HG03558 (cell line): ENCODE results near the gene GBE1.
"Not testable (repeated sequence)": the region's sequence is repeated elsewhere in the genome, so short reads cannot be mapped to it uniquely, and the experiment has no call there.

Source experiments
- ATAC-seq: cut with Tn5 transposase; IDR thresholded peaks from one replicate; pipeline ENCODE4 v1.9.1; 2021; ENCODE audit warnings: moderate number of reproducible peaks; ENCODE audit not compliant: unreplicated experiment; ENCODE audit errors: extremely low read depth

GBE1 gene

DNA sequence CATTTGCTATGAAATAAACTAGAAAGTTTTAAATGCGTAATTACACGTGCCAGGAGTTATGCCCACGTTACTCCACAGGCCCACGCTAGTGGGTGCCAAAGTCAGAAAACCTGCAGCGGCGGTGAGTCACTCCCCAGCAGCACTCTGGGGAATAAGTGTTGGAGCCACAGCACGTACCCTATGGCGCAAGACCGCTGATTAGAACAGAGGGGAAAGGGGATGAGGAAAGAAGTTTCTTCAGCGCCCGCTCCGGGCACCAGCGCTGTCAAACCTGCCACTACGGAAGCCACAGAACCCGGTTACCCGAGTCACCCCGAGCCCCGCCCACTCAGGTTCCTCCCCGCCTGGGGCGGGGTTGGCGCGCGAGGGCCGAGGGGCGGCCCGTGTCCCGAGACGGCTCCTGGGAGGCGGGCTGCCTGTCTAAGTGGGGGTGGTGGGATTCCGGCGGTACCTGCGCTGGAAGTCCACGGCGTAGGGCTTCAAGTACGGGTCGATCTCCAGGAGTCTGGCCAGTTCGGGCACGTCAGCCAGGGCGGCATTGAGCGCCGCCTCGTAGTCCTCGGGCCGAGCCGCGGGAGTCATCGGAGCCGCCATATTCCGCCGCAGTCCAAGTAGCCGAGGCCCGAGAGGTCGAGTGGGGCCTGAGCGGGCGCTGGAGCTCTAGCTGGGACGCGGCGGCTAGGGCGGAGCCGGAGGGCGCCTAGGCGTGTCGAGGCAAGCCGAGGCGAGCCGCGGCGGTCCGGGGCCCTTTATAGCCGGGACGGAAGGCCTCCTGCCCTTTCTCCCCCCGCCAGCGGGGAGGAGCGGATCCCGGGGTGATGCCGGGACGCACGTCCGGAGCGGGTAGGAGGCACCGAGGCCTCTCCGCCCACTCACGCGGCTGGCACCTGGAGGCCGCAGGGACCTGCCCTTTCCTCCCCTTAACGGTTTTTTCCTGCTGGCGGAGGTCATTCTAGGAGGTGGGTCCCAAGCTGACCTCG, at the start of gene GBE1:
Gene GBE1, minus strand, starts transcription at position 722 of the 980 bp plus-strand sequence. Its CDS starts 128 bp downstream, at position 594.
- ATAC-seq = peak; percentile 63

DNA sequence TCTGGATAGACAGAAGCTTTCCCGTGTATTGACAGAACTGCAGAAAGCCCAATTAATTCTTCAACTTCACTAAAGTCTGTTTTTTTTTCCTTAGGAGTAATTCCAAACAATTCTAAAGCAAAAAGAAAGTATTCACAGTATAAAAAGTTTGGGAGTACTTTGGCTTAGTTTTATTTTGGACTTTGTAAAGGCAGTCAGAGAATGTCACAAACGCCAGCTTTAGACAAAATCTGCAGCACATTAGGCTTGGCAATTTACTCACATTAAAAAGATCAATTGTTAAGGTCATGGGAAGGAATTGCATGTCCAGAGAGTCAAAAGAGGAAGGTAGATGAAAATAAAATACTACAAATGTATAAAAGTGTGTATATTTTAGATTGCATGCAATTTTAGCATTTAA, 47.5 kb upstream of the GBE1 start:
- ATAC-seq = no peak

DNA sequence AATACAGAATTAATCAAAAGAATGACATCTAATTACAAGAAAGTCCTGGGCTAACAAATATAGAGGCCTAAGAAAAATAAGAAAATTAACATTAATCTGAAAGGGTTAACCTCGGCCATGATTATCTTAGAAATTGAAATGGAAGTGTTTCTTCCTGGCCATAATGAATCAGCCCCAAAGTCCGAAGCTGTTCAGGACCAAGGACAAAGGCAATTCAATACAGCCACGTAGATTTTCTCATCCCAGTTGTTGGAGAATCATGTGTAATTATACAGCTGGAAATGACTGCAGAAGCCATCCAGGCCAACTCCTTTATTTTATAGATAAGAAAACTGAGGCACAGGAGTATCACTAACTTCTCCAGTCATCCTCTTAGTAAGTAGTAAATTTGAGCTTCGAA, 38.0 kb upstream of the GBE1 start:
- no peak for ATAC-seq

DNA sequence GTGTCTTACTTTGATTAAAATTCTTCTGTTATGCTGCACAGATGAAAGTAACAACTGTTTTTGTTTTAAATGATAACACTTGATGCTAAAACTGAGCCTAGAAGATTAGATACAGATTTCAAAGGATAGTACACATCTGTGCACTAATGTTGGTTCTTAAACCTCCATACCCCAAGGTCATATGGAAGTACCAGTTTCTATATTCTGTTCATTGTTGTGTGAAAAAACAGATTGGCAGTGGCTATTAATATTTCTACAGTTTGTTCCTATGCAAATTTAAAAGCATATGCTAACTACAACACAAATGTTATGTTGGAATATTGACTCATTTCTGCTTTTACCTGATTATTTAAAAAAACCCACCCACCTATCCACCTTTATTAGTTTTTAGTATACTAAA, 32.0 kb upstream of the GBE1 start:
- ATAC-seq = no peak

DNA sequence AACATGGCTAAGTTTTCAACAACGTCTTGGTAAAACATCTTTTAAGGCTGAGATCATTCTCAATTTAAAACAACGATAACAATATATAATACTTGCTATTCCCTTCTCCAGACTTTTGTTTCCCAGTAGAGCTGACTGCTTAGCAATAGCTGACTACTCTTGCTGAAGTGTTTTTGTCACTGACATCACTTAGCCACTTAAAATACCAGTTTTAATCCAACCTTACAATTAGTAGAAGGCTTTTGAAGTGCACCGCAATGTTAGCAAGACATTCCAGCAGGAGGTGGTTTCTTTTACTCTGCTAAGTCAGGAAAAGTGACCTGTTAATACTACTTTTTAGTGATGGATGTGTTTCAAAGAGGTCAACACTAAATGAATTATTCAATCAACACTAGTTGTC, 28.7 kb upstream of the GBE1 start:
- no peak for ATAC-seq

DNA sequence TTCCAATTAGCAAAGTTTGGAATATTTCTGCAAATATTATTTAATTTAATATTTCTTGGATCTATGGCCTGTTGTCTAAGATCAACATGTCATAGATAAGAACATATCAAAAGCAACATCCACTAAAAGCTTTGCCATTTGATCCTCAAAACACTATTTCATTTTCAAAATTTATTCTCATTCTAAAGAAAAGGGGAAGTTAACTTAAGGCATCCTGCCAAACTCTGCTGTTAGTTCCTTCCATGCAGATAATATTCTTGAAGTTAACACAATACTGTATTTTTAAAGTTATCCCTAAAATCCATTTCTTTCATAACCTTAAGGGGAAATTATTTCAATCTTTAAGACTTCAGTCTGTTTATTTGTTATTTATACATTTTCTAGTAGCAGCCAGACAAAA, 28.2 kb upstream of the GBE1 start:
- no peak for ATAC-seq

DNA sequence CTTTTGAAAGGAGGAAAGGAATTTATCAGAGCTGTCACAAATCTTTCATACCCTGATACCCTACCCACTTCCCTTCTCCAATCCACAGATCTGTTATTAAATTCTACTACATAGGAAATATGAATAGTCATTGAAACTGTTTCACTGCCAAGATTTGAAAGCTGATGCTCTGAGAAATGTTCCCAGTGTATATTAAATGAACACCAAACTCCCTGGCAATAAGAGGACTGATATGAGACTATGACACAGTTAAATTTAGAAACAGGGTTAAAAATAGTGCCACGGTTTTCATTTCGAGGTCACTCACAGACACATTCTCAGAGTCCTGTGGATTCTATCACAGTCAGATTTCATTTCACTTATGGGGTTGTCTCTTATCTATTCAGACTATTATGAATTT, 27.2 kb upstream of the GBE1 start:
- ATAC-seq = peak; percentile 83

DNA sequence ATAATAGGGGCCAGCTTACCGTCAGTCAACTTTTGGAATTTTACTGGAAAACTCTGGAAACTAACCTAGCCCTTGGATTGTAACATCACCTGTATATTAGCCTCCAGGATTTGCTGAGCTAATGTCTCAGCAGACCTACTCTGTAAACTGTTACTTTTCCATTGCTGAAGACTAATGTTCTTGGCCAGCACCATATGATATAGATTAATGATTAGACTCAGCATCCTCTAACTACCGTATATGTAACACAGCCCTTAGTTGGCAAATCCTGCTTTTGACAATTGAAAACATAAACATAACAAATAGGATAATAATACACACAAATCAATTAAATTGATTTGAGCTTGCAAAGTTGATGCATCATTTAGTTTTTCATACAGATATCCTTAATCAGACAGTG, 26.6 kb upstream of the GBE1 start:
- ATAC-seq = no peak

DNA sequence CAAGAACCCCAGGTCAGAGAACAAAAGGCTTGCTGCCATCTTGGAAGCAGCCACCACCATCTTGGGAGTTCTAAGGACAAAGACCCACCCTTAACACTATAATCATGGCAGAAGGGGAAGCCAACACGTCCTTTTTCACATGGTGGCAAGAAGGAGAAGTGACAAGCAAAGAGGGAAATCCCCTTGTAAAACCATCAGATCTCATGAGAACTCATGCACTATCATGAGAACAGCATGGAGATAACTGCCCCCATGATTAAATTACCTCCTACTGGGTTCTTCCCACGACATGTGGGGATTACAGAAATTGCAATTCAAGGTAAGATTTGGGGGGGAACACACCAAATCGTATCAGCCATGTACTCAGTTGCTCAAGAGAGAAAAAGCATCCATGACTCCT, 21.1 kb upstream of the GBE1 start:
- ATAC-seq = no peak

DNA sequence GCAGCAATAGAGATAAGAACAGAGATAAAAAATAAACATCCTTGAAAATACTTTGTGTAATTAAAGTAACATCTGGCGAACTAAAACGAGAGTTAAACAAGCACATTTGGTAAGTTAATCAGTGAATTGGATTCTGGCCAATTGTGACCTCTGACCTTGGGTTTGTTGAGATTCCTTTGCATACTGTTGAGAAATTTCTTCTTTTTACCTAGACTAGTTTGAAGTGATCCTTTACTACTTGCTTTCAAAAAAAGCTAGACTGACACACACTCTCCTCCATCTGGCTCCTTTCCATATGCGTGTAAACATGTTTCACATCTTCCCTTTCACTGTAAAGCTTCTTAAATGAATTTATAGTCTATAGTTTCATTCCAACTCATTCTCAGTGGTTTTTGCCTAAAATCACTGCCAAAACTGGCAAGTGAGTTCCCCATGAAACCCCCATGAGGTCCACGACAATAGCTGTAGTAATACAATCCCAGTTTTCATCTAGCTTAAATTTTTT, 17.3 kb upstream of the GBE1 start:
- no peak for ATAC-seq

DNA sequence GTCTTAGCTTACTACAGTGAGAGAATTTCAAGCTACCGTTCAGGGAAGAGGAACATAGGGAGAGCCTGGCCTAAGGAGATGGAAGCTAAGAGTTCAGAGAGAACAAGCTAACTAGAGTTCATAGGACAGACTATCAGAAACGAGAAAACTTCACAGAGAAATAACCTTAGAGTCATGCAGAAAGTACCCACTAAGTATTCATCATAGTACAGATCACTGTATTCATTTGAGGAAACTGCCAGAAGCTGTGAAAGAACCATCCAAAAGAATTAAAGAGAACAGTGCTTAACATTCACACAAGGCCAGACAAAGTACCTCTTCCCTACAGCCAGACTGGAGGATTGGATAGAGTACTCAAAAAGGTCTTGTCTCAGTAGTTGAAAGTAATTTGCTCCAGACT, 15.2 kb upstream of the GBE1 start:
- peak; percentile 40 for ATAC-seq

DNA sequence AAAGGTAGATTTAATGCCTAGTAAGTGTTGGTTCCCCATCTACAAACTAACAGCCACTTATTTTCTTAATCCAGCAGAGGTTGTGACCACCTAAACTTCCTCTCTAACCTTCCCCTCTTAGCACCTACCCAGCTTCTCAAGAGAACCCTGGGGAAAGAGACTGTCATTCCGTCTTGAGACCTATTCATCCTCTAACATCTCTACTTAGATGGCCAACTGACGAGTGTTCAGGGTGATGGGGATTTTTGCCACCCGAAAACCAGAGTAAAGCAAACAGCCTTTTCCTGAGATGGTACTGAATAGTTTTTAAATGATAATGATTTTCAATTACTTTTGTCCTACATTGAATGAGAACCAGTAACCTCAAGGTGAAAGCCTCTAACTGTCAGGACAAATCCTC, 9.3 kb upstream of the GBE1 start:
- ATAC-seq = no peak

DNA sequence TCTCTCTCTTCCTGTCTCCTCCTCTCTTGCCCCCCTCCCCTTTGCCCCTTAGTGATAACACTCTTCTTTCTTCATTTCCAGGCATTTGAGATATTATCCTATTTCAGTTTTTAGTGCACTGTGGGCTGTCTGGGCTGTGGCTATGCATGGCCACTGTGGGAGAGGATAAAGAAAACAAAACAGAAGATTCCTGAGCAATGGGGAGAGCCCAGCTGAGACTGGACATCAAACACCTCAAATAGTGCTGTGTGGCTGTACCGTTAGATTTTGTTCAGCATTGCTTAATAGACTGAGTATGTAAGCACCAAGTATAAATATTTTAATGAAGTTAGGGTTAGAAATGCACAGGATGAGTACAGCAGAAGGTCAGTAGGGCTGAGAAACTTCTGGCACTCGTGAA, 7.9 kb upstream of the GBE1 start:
- ATAC-seq = no peak

DNA sequence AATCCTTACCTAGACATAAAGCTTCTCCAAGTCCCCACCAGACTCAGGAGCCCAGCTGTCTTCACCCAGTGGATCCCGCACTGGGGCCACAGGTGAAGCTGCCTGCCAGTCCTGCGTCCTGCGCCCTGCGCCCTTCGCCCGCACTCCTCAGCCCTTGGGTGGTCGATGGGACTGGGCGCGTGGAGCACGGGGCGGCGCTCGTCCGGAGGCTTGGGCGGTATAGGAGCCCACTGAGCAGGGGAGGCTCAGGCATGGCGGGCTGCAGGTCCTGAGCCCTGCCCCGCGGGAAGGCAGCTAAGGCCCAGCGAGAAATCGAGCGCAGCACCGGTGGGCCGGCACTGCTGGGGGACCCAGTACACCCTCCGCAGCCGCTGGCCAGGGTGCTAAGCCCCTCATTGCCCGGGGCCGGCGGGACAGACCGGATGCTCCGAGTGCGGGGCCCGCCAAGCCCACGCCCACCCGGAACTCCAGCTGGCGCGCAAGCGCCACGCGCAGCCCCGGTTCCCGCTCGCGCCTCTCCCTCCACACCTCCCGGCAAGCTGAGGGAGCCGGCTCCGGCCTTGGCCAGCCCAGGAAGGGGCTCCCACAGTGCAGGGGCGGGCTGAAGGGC, 5.9 kb upstream of the GBE1 start:
- not testable (repeated sequence) for ATAC-seq

DNA sequence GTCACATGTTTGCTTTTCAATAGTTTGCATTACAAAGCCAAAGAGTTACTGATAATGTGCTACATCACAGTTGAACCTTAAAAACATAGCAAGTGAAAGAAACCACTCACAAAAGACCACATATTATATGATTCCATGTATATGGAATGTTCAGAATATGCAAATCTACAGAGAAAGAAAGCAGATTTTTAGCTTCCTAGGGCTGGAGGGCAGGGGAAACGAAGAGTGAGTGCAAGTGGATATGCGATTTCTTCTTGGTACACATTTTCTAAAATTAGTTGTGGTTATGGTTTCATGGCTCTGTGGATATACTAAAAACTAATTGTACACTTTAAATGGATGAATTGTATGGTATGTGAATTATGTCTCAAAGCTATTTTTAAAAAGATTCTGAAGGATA, 4.0 kb upstream of the GBE1 start:
- no peak for ATAC-seq

DNA sequence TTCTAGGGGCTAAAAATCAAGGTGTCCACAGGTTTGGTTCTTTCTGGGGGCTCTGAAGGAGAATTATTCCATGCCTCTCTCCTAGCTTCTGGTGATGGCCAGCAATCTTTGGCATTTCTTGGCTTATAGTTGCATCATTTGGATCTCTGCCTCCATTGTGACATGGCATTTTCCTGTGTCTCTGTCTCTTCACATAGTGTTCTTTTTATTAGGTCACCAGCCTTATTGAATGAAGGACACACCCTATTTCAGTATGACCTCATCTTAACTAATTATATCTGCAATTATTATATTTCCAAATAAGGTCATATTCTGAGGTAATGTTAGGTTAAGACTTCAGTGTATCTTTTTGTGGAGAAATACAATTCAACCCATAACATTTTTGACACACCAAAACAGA, 3.2 kb upstream of the GBE1 start:
- no peak for ATAC-seq

DNA sequence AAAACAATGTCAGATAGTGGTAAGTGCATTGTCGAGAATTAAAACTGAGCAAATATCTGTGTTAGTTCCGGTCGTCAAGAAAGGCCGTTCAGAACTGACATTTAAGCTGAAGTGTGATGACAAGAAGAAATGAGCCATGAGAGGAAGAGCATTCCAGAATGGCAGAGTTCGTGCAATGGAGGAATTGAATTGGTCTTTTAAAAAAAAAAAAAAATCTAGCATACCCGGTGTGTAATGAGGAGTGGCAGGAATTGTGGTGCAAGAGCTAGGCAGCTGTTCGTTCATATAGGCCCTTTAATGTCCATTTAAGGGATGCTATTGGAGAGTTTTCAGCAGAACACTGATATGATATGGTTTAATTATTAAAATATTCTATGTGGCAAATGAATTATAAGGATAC, 2.6 kb upstream of the GBE1 start:
- ATAC-seq = no peak

DNA sequence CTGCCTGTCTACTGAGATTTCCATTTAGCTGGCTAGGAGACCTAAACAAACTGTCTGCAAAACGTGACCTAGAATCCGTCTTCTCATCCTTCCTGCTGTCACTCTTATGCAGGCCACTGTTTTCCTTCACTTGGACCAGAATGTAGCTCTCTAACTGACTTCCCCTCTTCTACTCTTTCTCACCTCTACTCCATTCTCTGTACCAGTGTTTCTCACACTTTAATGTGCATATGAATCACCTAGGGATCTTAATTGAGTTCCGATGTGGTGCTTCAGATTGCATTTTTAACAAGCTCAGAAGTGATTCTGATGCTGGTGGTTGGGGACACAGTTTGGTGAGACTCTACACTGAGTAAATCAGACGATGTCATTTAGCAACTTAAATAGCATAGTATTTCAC, 1.6 kb upstream of the GBE1 start:
- no peak for ATAC-seq

DNA sequence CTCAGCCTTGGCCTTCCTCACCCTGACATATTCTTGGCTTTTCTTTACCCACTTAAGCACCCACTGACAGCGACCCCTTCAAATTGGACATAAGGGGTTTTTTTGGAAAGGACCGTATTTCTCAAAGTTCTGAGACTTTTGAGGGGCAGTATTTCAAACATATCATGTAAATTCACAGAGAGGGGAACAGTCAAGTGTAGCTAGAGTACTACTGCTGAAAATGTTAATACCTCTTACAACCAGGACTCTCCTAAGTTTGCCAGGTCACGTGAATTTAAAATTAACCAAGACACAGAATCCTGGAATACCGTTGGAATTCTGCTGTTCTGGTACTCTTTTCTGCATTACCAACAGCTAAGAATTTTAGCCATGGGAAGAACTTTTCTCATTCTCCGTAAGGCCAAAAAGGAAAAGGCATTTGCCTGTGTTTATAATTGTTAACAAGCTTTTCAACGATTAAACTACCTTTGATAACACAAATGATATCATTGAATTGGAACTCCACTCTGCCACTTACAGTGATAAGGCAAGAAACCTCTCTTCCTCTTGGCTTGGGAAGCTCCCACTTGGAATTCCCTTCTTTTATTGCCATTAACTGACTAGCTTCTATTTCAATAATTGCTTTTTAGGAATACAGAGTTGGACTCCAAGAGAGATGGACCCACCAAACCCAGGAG, 597 bp upstream of the GBE1 start:
- ATAC-seq = no peak

DNA sequence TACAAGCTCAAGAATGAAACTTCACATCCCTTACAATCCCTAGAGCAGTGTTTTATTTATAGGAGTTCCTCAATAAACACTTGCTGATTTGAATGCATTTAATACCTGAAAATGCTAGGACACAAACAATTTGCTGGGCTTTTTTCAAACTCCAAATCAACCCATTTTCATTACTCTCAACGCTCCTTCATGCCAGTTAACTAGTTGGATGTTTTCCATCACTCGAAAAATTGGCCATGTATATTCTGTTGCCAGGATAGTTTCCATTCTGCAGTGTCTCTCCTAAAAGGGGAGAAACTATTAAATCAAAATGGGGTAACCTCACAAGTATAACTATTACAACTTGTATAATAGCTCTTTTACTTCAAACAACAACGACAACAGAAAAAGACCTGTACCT, 1.2 kb downstream of the GBE1 start:
- ATAC-seq = no peak

DNA sequence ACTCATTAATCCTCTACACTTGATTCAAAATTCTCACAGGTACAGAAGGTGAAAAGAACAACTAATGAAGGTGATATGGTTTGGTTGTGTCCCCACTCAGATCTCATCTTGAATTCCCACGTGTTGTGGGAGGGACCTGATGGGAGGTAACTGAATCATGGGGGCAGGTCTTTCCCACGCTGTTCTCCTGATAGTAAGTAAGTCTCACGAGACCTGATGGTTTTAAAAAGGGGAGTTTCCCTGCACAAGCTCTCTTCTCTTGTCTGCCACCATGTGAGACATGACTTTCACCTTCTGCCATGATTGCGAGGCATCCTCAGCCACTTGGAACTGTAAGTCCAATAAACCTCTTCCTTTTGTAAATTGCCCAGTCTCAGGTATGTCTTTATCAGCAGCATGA, 2.7 kb downstream of the GBE1 start:
- not testable (repeated sequence) for ATAC-seq
